Heart left ventricle (tissue), 16 donors: ENCODE results near the gene TEF. TPM values are rescaled to one million over a fixed set of nuclear protein-coding genes. Genes with fewer than 3 reads are reported as not detected.
A peak's percentile ranks its signal among the peaks of the same experiment; 100 is the strongest.

Experiments used
- ATAC-seq, 4 donors: fragments of 200-7000 bp; cut with Tn5 transposase; one replicate each; pipeline ENCODE4 v1.9.1; 2020 to 2022; ENCODE audit warnings: moderate library complexity in 4 of 4, mild to moderate bottlenecking in 3 of 4, moderate number of reproducible peaks in 1 of 4
- DNase-seq, 5 donors: peaks; one replicate each; pipeline ENCODE4 v3.0.0-alpha.2; 2020
- H3K27ac ChIP-seq, 12 donors: fragments of 200-600 bp; sonication (generic) in 4 of 12; one replicate each; pipeline versions ENCODE4 v1.5.0 to v1.8.0; 2016 to 2022; ENCODE audit warnings: mild to moderate bottlenecking in 2 of 12
- H3K27me3 ChIP-seq, 9 donors: fragments of 200-600 bp; sonication (generic) in 2 of 9; one replicate each; pipeline versions ENCODE4 v1.5.1 to v1.8.0; 2016 to 2022; ENCODE audit warnings: mild to moderate bottlenecking in 3 of 9
- H3K36me3 ChIP-seq, 9 donors: fragments of 200-600 bp; sonication (generic) in 2 of 9; one replicate each; pipeline versions ENCODE4 v1.5.0 to v1.8.0; 2018 to 2022; ENCODE audit warnings: mild to moderate bottlenecking in 2 of 9
- H3K4me1 ChIP-seq, 12 donors: fragments of 200-600 bp; sonication (generic) in 4 of 12; one replicate each; pipeline versions ENCODE4 v1.5.0 to v1.8.0; 2016 to 2022; ENCODE audit warnings: mild to moderate bottlenecking in 3 of 12
- H3K4me3 ChIP-seq, 12 donors: fragments of 200-600 bp; sonication (generic) in 4 of 12; one replicate each; pipeline versions ENCODE4 v1.5.0 to v1.8.0; 2017 to 2022; ENCODE audit warnings: mild to moderate bottlenecking in 9 of 12, moderate library complexity in 4 of 12
- H3K9me3 ChIP-seq, 12 donors: fragments of 200-600 bp; sonication (generic) in 4 of 12; one replicate each; pipeline versions ENCODE4 v1.5.0 to v1.8.0; 2016 to 2022; ENCODE audit warnings: mild to moderate bottlenecking in 1 of 12
- CTCF ChIP-seq, 12 donors: fragments of 200-600 bp; sonication (generic) in 4 of 12; IDR thresholded peaks; one replicate each; pipeline versions ENCODE4 v1.5.0 to v1.8.0; 2018 to 2022; ENCODE audit warnings: antibody characterized with exemption in 12 of 12, mild to moderate bottlenecking in 5 of 12
- POLR2A ChIP-seq, 2 donors: fragments of 450-650 bp; IDR thresholded peaks; one replicate each; pipeline ENCODE4 v1.6.1; 2017; ENCODE audit warnings: antibody characterized with exemption in 2 of 2, mild to moderate bottlenecking in 2 of 2, moderate library complexity in 2 of 2
- WGBS, 4 donors: extraction: QIAGEN DNeasy Blood & Tissue Kit in 2 of 4; methylation state at CpG; one replicate each; pipeline versions ENCODE4 v1.1.5 to v1.1.7; 2013 to 2018; 5-methylcytosine and 5-hydroxymethylcytosine counted together
- intact Hi-C, 10 donors: fragments of 100-400 bp; cut with DNase I; formaldehyde crosslinking; loops; one replicate each; pipeline versions ENCODE4 v1.11.1 to v1.14.2; 2022
- polyA plus RNA-seq, 2 donors: library from polyadenylated mRNA; stranded (reverse); fragments of 200-250 nt; gene quantifications; one replicate each; pipeline ENCODE4 v1.2.3, GENCODE V29; 2013
- total RNA-seq, 9 donors: library from RNA; depleted of rRNA in 2 of 9; stranded (reverse); fragments of >200 nt in 2 of 9; fragmentation: NEBNext Ultra II Directional in 3 of 9; extraction: Animal tissue kit (Norgen Biotek cat#: 25700) in 3 of 9; gene quantifications; one replicate each; pipeline versions ENCODE4 v1.1.0 to v1.2.4, GENCODE V29; 2016 to 2023
- donor health status: ischemic (EF 13 %, LVEDD 7.1; RV severe dilation, severe dysfunction).
- donor health status: healthy with polysubstance abuse.
- donor health status: DM: no; HTN: yes; CAD: no.
- donor health status: DM: no; HTN: no; CAD: no.
- donor health status: ischemic (EF 25% LVEDD 6.9; RV normal size, moderate dysfunction).
- donor health status: ischemic (EF 25% LVEDD 5.7; RV mildly dilated, moderate dysfunction).
- donor health status: healthy.
- donor health status: DM: yes; HTN: yes; CAD: no.
- donor health status: ischemic (EF 35%, LVEDD 5.7; RV mildly dilated, moderate dysfunction).
- donor health status: nonischemic (EF 11% LVEDD 7.7; RV severe dilation, severe dysfunction).
- donor health status: DM: yes; HTN: yes; CAD: no.
- donor health status: PGD.
- donor health status: ischemic (EF 29% LVEDD 5.4; RV normal size, mild dysfunction).
- donor health status: nonischemic (EF 23%, LVEDD 6.1; RV moderate dilation, normal function).

The TEF gene
- total and polyA plus RNA-seq, 11 donors = 7.2 to 35.3 (median 17.9) TPM

GRCh38 chr22:41357191-41357590 lies 24.6 kb upstream of the TEF start:
- Histone ChIP-seq H3K36me3 (peaks cover 0 to 68% (median 59%) of the 10 kb centered on the region in 9 donors), H3K4me3 (no peak overlapping the region), H3K27ac (no peak overlapping the region), H3K4me1 (peaks cover 0 to 7% (median 0%) of the 10 kb centered on the region in 12 donors), H3K27me3 (no peaks in the 10 kb centered on the region), H3K9me3 (no peaks in the 10 kb centered on the region)
- DNase-seq (no peak), ATAC-seq (no peak)
- WGBS, 4 donors = 92 to 95% (median 93%) methylated on average over 6 to 16 of the region's 16 CpGs
- intact Hi-C loops = no loop called here
- no peak for TF ChIP-seq CTCF (IDR thresholded peaks at IDR 0.05)
- no peak for TF ChIP-seq POLR2A (IDR thresholded peaks at IDR 0.05)

- intact Hi-C loops = no loop called here
- DNase-seq (no peak), ATAC-seq (peak in 1 of 4 donors; percentile 31)
- 77 to 83% (median 79%) methylated on average over 17 of the region's 17 CpGs for WGBS, 4 donors
- TF ChIP-seq POLR2A (IDR thresholded peaks at IDR 0.05) (no peak), CTCF (IDR thresholded peaks at IDR 0.05) (no peak)
- Histone ChIP-seq H3K36me3 (peaks cover 0 to 50% (median 41%) of the 10 kb centered on the region in 9 donors), H3K4me3 (no peak overlapping the region), H3K9me3 (no peaks in the 10 kb centered on the region), H3K27me3 (no peaks in the 10 kb centered on the region), H3K27ac (no peak overlapping the region), H3K4me1 (peaks cover 0 to 7% (median 0%) of the 10 kb centered on the region in 12 donors)
These were observed 22.8 kb upstream of the TEF start for GRCh38 chr22:41358927-41359326.

DNA sequence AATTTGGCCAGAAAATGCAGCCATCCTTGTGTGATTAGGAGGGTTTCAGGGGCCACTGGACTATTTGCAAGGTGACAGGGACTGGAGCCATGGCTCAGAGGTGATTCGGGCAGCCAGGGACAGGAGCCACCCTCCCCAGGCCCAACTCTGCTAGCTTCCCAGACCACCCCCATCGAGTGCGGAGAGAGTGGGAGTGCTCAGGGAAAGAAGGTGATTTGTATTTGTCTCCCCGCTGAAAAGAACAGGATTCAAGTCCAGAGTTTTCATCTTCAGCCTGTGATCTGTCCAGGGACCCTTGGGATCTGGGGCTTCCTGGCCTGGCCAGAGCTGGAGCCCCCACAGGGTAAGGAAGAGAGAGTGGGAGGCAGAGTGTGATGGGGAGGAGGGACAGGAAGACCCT lies 22.4 kb upstream of the TEF start:
- H3K36me3 ChIP-seq = peaks cover 0 to 46% (median 37%) of the 10 kb centered on the region in 9 donors
- no peaks in the 10 kb centered on the region for H3K27me3 ChIP-seq
- DNase-seq (no peak), ATAC-seq (no peak)
- H3K4me3 ChIP-seq = no peak overlapping the region
- TF ChIP-seq CTCF (IDR thresholded peaks at IDR 0.05) (no peak), POLR2A (IDR thresholded peaks at IDR 0.05) (no peak)
- H3K4me1 ChIP-seq = peaks cover 0 to 7% (median 0%) of the 10 kb centered on the region in 12 donors
- WGBS, 4 donors = 74 to 86% (median 84%) methylated on average over 4 of the region's 4 CpGs
- no peaks in the 10 kb centered on the region for H3K9me3 ChIP-seq
- intact Hi-C loops = no loop called here
- no peak overlapping the region for H3K27ac ChIP-seq

DNA sequence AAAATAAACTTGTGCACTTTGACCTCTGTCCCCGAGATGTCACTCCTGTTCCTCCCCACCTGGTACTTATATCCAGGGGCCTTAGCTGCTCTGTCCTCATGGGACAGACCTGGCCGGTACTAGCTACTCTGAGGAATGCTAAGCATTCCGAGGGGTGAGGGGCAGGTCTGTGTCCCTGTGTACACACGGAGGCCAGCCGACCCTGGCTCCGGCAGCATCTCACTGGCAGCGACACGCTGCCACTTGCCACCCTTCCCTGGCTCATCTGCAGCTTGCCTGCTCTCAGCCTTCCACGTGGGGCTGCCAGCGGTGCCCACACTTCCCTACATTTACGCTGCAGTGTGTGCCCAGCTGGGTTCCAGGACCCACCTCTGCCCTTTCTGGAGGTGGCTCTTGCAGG lies 21.6 kb upstream of the TEF start:
- intact Hi-C loops = loop anchor here in 1 of 10 donors (10.0 kb wide), 1 partner anchor 55 kb away; the partner anchor contains the start of gene ZC3H7B
- TF ChIP-seq CTCF (IDR thresholded peaks at IDR 0.05) (no peak), POLR2A (IDR thresholded peaks at IDR 0.05) (no peak)
- Histone ChIP-seq H3K27me3 (no peaks in the 10 kb centered on the region), H3K36me3 (peaks cover 0 to 38% (median 29%) of the 10 kb centered on the region in 9 donors), H3K9me3 (no peaks in the 10 kb centered on the region), H3K4me3 (no peak overlapping the region), H3K4me1 (peaks cover 0 to 7% (median 0%) of the 10 kb centered on the region in 12 donors), H3K27ac (peak overlapping the region in 1 of 12 donors; percentile 13)
- 37 to 64% (median 45%) methylated on average over 11 of the region's 11 CpGs for WGBS, 4 donors
- ATAC-seq (peak in 3 of 4 donors; percentile 23 to 72 (median 28)), DNase-seq (peak in 1 of 5 donors; percentile 57)
